GM13976 (cell line): Measurements from ENCODE around the gene TMEM250.
"Not testable (repeated sequence)": the region's sequence is repeated elsewhere in the genome, so short reads cannot be mapped to it uniquely, and the experiment has no call there.

Source experiments
- DNase-seq: peaks from one replicate; pipeline ENCODE4 v3.0.0; 2012; ENCODE audit warnings: low spot score
- CTCF ChIP-seq: IDR thresholded peaks from 2 replicates; pipeline ENCODE4 v1.5.1; 2012; ENCODE audit warnings: borderline replicate concordance, mild to moderate bottlenecking; ENCODE audit not compliant: insufficient read depth; ENCODE audit errors: extremely low read depth, missing control alignments, control extremely low read depth
- in situ Hi-C: fragments of 300-500 bp; cut with MboI; formaldehyde crosslinking; loops from one replicate; pipeline ENCODE4 v1.12.0; 2022; ENCODE audit warnings: low sequenced_read_pairs, mixed read lengths, inconsistent platforms; ENCODE audit not compliant: unreplicated experiment

TMEM250 gene

GRCh38 chr9:136151848-136152542 is 33.3 kb upstream of the TMEM250 start:
- in situ Hi-C loops = no loop called here
- TF ChIP-seq CTCF = no peak
- DNase-seq = no peak

- TF ChIP-seq CTCF = no peak
- no peak for DNase-seq
- in situ Hi-C loops = no loop called here
These were observed 32.6 kb upstream of the TMEM250 start for GRCh38 chr9:136151214-136151804.

- DNase-seq, in situ Hi-C loops: not testable (repeated sequence)
These were observed 32.1 kb upstream of the TMEM250 start for GRCh38 chr9:136150664-136151213.

GRCh38 chr9:136149853-136150252 is 31.2 kb upstream of the TMEM250 start:
- DNase-seq = no peak
- in situ Hi-C loops = no loop called here
- no peak for TF ChIP-seq CTCF

GRCh38 chr9:136149337-136149736 is 30.7 kb upstream of the TMEM250 start:
- DNase-seq = no peak
- no peak for TF ChIP-seq CTCF
- in situ Hi-C loops = no loop called here

- in situ Hi-C loops = no loop called here
- no peak for TF ChIP-seq CTCF
- DNase-seq = no peak
These were observed 30.1 kb upstream of the TMEM250 start for GRCh38 chr9:136148766-136149165.
